K562 (cell line): ENCODE results near the gene CNTD1. TPM values are rescaled to one million over a fixed set of nuclear protein-coding genes. Genes with fewer than 3 reads are reported as not detected.

Source experiments
- ATAC-seq: fragments of 200-7000 bp; cut with Tn5 transposase; 3 replicates; pipeline ENCODE4 v1.9.1; 2020; ENCODE audit warnings: moderate library complexity
- BruUV-seq: library from RNA; stranded (reverse); fragments of 400-500 nt; replicated peaks from 2 replicates; lab custom pipeline; 2021; lab: Mats Ljungman, UMichigan
- CTCF ChIA-PET: fragments of 300-600 bp; formaldehyde crosslinking; extraction: SDS; loops from one replicate; lab custom pipeline; 2021; ENCODE audit warnings: low intra/inter-chr PET ratio; lab: Yijun Ruan, JAX
- POLR2A ChIA-PET: fragments of 300-600, 350-650 bp; sonication (Branson Sonifier 250); formaldehyde crosslinking; extraction: SDS; loops from one replicate; lab custom pipeline; 2021; ENCODE audit warnings: antibody characterized with exemption, inconsistent platforms; lab: Yijun Ruan, JAX
- DNase-seq, 4 experiments: peaks; one replicate each; pipeline versions ENCODE4 v3.0.0 to v3.0.0-alpha.2; 2011 to 2018; ENCODE audit warnings: low spot score in 3 of 4, mixed read lengths in 3 of 4; ENCODE audit errors: extremely low read depth in 1 of 4
- FAIRE-seq: peaks from 2 replicates; lab custom pipeline; 2011; peaks lifted over from hg19 to GRCh38; lab: Jason Lieb, UNC
- H2AFZ ChIP-seq: 2 replicates; pipeline ENCODE4 v1.6.0; 2011; ENCODE audit warnings: low read depth, low read length, control low read depth, inconsistent platforms
- H3K27ac ChIP-seq: fragments of 200-600 bp; 3 replicates; pipeline ENCODE4 v1.8.0; 2011; ENCODE audit warnings: low read depth, mild to moderate bottlenecking, control low read depth, inconsistent platforms, low read length, moderate library complexity, mixed read lengths; ENCODE audit errors: extremely low read depth
- H3K27me3 ChIP-seq, 2 experiments: fragments of 300-600 bp in 1 of 2; 2 replicates in 1 of 2; 3 replicates in 1 of 2; pipeline versions ENCODE4 v1.6.0 to v1.8.0; 2011; ENCODE audit warnings: inconsistent platforms in 2 of 2, low read length in 2 of 2, mild to moderate bottlenecking in 1 of 2, mixed read lengths in 1 of 2, moderate library complexity in 1 of 2; ENCODE audit not compliant: control insufficient read depth in 2 of 2, insufficient read depth in 2 of 2
- H3K36me3 ChIP-seq: fragments of 300-600 bp; 3 replicates; pipeline ENCODE4 v1.8.0; 2011; ENCODE audit warnings: mild to moderate bottlenecking, low read length, inconsistent platforms; ENCODE audit not compliant: control insufficient read depth, insufficient read depth
- H3K4me1 ChIP-seq, 2 experiments: fragments of 200-600 bp in 1 of 2; replicated peaks in 1 of 2; 2 replicates in 1 of 2; 3 replicates in 1 of 2; pipeline versions ENCODE4 v1.5.1 to v1.8.0; 2011; ENCODE audit warnings: inconsistent platforms in 2 of 2, low read length in 2 of 2, mild to moderate bottlenecking in 1 of 2, mixed read lengths in 1 of 2, moderate library complexity in 1 of 2; ENCODE audit not compliant: control insufficient read depth in 2 of 2, insufficient read depth in 2 of 2
- H3K4me2 ChIP-seq: 2 replicates; pipeline ENCODE4 v1.6.1; 2011; ENCODE audit warnings: low read length, control low read depth, inconsistent platforms, mixed read lengths; ENCODE audit not compliant: insufficient read depth
- H3K4me3 ChIP-seq: fragments of 200-600 bp; sonication (generic), shearing (Covaris generic); 2 replicates; pipeline ENCODE4 v1.5.1; 2016; ENCODE audit warnings: control low read depth, inconsistent platforms
- H3K79me2 ChIP-seq: fragments of 200-600 bp; 3 replicates; pipeline ENCODE4 v1.8.0; 2011; ENCODE audit warnings: low read length, inconsistent platforms; ENCODE audit not compliant: control insufficient read depth, insufficient read depth
- H3K9ac ChIP-seq, 2 experiments: 2 replicates each; pipeline versions ENCODE4 v1.6.0 to v1.6.1; 2011; ENCODE audit warnings: low read depth in 2 of 2, low read length in 2 of 2, control low read depth in 1 of 2, inconsistent platforms in 1 of 2, mild to moderate bottlenecking in 1 of 2, mixed read lengths in 1 of 2; ENCODE audit not compliant: insufficient read depth in 1 of 2
- H3K9me1 ChIP-seq: one replicate; pipeline ENCODE4 v1.6.0; 2011; ENCODE audit warnings: inconsistent platforms, mild to moderate bottlenecking, low read length, moderate library complexity; ENCODE audit not compliant: control insufficient read depth, insufficient read depth
- H3K9me3 ChIP-seq: replicated peaks from 2 replicates; pipeline ENCODE4 v1.5.1; 2011; ENCODE audit warnings: low read depth, low read length, inconsistent platforms; ENCODE audit not compliant: control insufficient read depth, insufficient read depth
- H4K20me1 ChIP-seq: replicated peaks from 2 replicates; pipeline ENCODE4 v1.6.1; 2011; ENCODE audit warnings: low read length, inconsistent platforms, mixed read lengths; ENCODE audit not compliant: control insufficient read depth, insufficient read depth
- BRD4 ChIP-seq: fragments of 200-600 bp; sonication (generic); IDR thresholded peaks from 2 replicates; pipeline ENCODE4 v1.6.1; 2017; ENCODE audit warnings: inconsistent platforms
- IRF2 ChIP-seq: sonication (generic); formaldehyde crosslinking; IDR thresholded peaks from 2 replicates; pipeline ENCODE4 v1.8.1; 2022; ENCODE audit warnings: mild to moderate bottlenecking, missing genetic modification reagents
- PHB ChIP-seq: fragments of 250-450 bp; sonication (Bioruptor Pico); IDR thresholded peaks from 2 replicates; pipeline ENCODE4 v1.5.0; 2021
- TEAD2 ChIP-seq: fragments of 450-650 bp; IDR thresholded peaks from 2 replicates; pipeline ENCODE4 v1.6.1; 2016; ENCODE audit warnings: missing genetic modification characterization, control low read depth, missing compliant biosample characterization
- ZNF696 ChIP-seq: fragments of 250-450 bp; sonication (Bioruptor Pico); conservative IDR thresholded peaks from 2 replicates; pipeline ENCODE4 v1.4.0; 2020; ENCODE audit warnings: mild to moderate bottlenecking, moderate library complexity
- WGBS: fragments of 100-300 bp; shearing (Covaris generic); methylation state at CpG from one replicate; pipeline ENCODE4 v1.1.6; 2016; ENCODE audit warnings: low coverage, mixed read lengths; ENCODE audit not compliant: insufficient coverage; ENCODE audit errors: missing lambda C conversion rate; 5-methylcytosine and 5-hydroxymethylcytosine counted together
- in situ Hi-C: fragments of 300-500 bp; cut with MboI; formaldehyde crosslinking; loops from 4 replicates; pipeline ENCODE4 v1.15.0; 2018; ENCODE audit warnings: inconsistent platforms, mixed read lengths
- intact Hi-C: fragments of 100-400 bp; cut with micrococcal nuclease; formaldehyde crosslinking; loops from 2 replicates; pipeline ENCODE4 v1.14.2; 2022
- polyA plus RNA-seq, 8 experiments: library from polyadenylated mRNA; depleted of rRNA in 4 of 8; stranded (reverse) in 5 of 8; unstranded in 3 of 8; fragments of >200 nt; fragmentation: Nextera tagmentation in 2 of 8; fragmentation: Illumina TruSeq in 1 of 8; extraction: Ambion mirVana in 2 of 8; extraction: Trizol in 1 of 8; gene quantifications; 2 replicates each; pipeline versions ENCODE4 v1.2.1 to v1.2.3, GENCODE V29; 2011 to 2014; ENCODE audit warnings: inconsistent platforms in 1 of 8, missing spikeins in 1 of 8
- total RNA-seq, 7 experiments: library from RNA; depleted of rRNA in 6 of 7; stranded (reverse); fragments of >200 nt in 6 of 7; fragmentation: Illumina TruSeq in 2 of 7; extraction: Trizol in 2 of 7; gene quantifications; 2 replicates each; pipeline versions ENCODE4 v1.2.1 to v1.2.3, GENCODE V29; 2011 to 2021; ENCODE audit warnings: low replicate concordance in 1 of 7

The CNTD1 gene
- total and polyA plus RNA-seq, 9 of the 15 experiments (the other 6 are each of a cell fraction or from before 2014, with no cell fraction given): 0.12 to 0.86 (median 0.41) TPM; not detected in 1

DNA sequence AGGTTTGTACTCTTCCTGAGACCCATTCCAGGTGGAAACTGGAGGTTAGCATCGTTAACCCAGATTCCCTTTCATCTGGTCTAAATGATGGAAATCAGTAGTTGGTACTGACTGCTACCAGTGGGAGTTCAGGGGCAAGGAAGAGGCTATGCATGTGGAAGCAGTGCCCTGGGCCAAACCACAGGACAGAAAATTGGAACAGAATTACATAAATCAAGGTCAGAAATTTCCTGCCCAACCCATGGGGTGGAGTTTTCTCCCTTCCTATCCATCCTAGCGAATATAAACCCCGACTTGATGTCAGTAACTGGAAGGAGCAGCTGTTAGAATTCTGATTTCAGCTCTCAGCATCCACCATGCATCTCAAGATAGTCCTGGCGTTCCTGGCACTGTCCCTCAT lies 45.6 kb downstream of the CNTD1 start, which contains the start of gene AOC2:
AOC2 (plus strand) TSS at position 310 of the 400 bp plus-strand sequence; CDS start at position 357, 47 bp downstream.
- H2AFZ ChIP-seq: no peak within 1 kb of the TSS
- H3K27ac ChIP-seq: no peak within 1 kb of the TSS
- H3K9me3 ChIP-seq: no peaks in the 10 kb centered on the region
- H3K4me3 ChIP-seq: no peak within 1 kb of the TSS
- H3K79me2 ChIP-seq: no peaks in the 10 kb centered on the region; the same call in 2 of the 3 replicates
- TF ChIP-seq IRF2 (CRISPR knock-in tag) (no peak), TEAD2 (no peak), BRD4 (no peak), PHB (no peak), ZNF696 (no peak)
- intact Hi-C loops (no loop called here), in situ Hi-C loops (loop anchor here (5.0 kb wide), 1 partner anchor 93 kb away; no protein-coding TSS in a partner anchor)
- H3K27me3 ChIP-seq: no peaks in the 10 kb centered on the region
- peaks cover 0 to 10% of the 10 kb centered on the region in 2 experiments; a peak in 2 of 5 replicates for H3K4me1 ChIP-seq
- peaks cover 60% of the 10 kb centered on the region for H3K36me3 ChIP-seq
- no peak within 1 kb of the TSS; a peak in 1 of 4 replicates for H3K9ac ChIP-seq
- 84% methylated on average over 4 of the region's 4 CpGs for WGBS
- H3K9me1 ChIP-seq: no peaks in the 10 kb centered on the region
- DNase-seq (no peak), FAIRE-seq (no peak), ATAC-seq (no peak)
- ChIA-PET POLR2A (interaction anchor here (1.0 to 1.9 kb wide), 4 partner anchors 9 to 154 kb away, joined by 3 to 6 read pairs (median 5); partner anchors contain the start of gene RPL27), CTCF (interaction anchor here (1.9 to 4.7 kb wide), 3 partner anchors 94 to 154 kb away, joined by 8 to 37 read pairs (median 20); partner anchors contain the start of genes PTGES3L, RPL27 and RUNDC1)
- 0 out of 2 replicates have a peak, but pooled peaks cover 2% of the 10 kb centered on the region for H4K20me1 ChIP-seq
- no peak within 1 kb of the TSS for H3K4me2 ChIP-seq
- BruUV-seq: no TSS peak
